SK-N-SH (cell line): ENCODE results near the gene PRXL2B.

Experiments used
- JUND ChIP-seq: IDR thresholded peaks from 2 replicates; pipeline ENCODE4 v1.4.0; 2012
- RCOR1 ChIP-seq: fragments of 150-350 bp; IDR thresholded peaks from 2 replicates; pipeline ENCODE4 v1.6.1; 2017; ENCODE audit warnings: antibody characterized with exemption, low read length
- YY1 ChIP-seq: IDR thresholded peaks from 2 replicates; pipeline ENCODE4 v1.4.0; 2012; ENCODE audit warnings: low read depth, mild to moderate bottlenecking
- TF ChIP-seq, protein P1 (sequence below): fragments of 200-600 bp; sonication (generic); IDR thresholded peaks from 2 replicates; pipeline ENCODE4 v1.6.1; 2017; ENCODE audit warnings: antibody characterized with exemption, mild to moderate bottlenecking, moderate library complexity
- TF ChIP-seq, protein P2 (sequence below): fragments of 150-350 bp; IDR thresholded peaks from 2 replicates; pipeline ENCODE4 v1.6.1; 2017; ENCODE audit warnings: antibody characterized with exemption, low read length, low read depth, borderline replicate concordance

DNA sequence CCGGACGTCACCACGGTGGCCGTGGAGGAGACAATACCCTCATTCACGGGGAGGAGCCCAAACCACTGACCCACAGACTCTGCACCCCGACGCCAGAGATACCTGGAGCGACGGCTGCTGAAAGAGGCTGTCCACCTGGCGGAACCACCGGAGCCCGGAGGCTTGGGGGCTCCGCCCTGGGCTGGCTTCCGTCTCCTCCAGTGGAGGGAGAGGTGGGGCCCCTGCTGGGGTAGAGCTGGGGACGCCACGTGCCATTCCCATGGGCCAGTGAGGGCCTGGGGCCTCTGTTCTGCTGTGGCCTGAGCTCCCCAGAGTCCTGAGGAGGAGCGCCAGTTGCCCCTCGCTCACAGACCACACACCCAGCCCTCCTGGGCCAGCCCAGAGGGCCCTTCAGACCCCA is 23.4 kb upstream of the PRXL2B start:
- TF ChIP-seq RCOR1 (no peak), JUND (no peak), YY1 (no peak)
- TF ChIP-seq, protein P1, sequence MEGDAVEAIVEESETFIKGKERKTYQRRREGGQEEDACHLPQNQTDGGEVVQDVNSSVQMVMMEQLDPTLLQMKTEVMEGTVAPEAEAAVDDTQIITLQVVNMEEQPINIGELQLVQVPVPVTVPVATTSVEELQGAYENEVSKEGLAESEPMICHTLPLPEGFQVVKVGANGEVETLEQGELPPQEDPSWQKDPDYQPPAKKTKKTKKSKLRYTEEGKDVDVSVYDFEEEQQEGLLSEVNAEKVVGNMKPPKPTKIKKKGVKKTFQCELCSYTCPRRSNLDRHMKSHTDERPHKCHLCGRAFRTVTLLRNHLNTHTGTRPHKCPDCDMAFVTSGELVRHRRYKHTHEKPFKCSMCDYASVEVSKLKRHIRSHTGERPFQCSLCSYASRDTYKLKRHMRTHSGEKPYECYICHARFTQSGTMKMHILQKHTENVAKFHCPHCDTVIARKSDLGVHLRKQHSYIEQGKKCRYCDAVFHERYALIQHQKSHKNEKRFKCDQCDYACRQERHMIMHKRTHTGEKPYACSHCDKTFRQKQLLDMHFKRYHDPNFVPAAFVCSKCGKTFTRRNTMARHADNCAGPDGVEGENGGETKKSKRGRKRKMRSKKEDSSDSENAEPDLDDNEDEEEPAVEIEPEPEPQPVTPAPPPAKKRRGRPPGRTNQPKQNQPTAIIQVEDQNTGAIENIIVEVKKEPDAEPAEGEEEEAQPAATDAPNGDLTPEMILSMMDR: no peak
- TF ChIP-seq, protein P2, sequence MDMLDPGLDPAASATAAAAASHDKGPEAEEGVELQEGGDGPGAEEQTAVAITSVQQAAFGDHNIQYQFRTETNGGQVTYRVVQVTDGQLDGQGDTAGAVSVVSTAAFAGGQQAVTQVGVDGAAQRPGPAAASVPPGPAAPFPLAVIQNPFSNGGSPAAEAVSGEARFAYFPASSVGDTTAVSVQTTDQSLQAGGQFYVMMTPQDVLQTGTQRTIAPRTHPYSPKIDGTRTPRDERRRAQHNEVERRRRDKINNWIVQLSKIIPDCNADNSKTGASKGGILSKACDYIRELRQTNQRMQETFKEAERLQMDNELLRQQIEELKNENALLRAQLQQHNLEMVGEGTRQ: no peak
